Measurements from ENCODE around the gene ACTR3C. TPM values are rescaled to one million over a fixed set of nuclear protein-coding genes. Genes with fewer than 3 reads are reported as not detected.

The ACTR3C gene
- 2.0 TPM in 2 replicates for total RNA-seq

GRCh38 chr7:150322833-150323681 is at the start of gene ACTR3C, which contains the start of gene LRRC61:
ACTR3C (minus strand) TSS chr7:150323545; CDS start chr7:150295296, 28,249 bp downstream.
LRRC61 (plus strand) TSS chr7:150323355; CDS start chr7:150336862, 13,507 bp downstream.

GRCh38 chr7:150368096-150368883 is 44.9 kb upstream of the ACTR3C start, which contains the start of gene REPIN1:
REPIN1 (plus strand) TSS chr7:150368822; CDS start chr7:150369712, 890 bp downstream.

DNA sequence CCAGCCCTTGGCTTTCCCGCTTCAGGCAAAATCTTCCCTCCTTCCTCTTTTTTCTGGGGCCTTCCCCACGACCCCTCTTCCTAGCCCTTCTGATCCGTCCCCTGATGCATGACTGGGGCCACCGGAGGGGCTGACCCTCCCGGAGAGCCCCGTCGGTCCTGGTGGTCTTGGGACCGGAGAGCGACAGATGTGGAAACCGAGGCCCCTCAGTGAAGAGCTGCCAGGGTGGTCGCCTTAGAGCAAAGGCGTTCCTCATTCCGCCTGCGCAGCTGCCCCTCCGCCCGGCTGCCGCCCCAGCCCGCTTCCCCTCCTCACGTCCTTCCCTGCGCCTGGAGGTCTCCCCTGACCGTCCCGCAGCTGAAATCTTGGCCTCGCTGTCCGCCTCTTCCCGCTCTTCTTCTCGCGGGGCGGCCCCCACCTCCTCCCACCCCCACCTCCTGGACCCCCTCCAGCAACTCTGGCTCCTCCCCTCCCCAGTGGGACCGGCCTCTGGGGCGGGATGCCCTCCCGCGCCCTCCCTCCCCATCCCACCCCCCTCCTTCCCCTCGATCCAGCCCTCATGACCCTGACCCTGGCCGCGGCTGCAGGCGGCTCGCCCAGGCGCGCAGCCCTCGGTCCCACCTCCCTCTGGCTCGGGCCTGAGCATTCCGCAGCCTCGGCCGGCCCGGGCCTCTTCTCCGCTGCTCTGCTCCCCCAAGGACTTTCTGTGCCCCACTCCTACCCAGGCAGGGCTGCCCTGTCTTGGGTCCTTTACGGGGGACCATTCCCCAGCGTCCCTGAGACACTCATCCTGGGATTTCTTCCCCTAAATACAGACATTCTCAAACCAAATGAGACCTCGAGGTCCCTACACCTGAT is 18.1 kb upstream of the ACTR3C start, which contains the start of gene RARRES2:
RARRES2 (minus strand) TSS at position 367 of the 858 bp plus-strand sequence. CDS start 1,020 bp downstream, outside the sequence.

Other genes with a start within 250 kb of the ACTR3C start
- gene LRRC61, start 190 bp downstream of the ACTR3C start, total RNA-seq: 2.3 and 2.8 TPM in 2 replicates
- gene RARRES2, start 18.1 kb upstream of the ACTR3C start, total RNA-seq: 4.6 and 35.2 TPM in 2 replicates
- 54.3 and 108 TPM in 2 replicates for gene REPIN1, start 45.3 kb upstream of the ACTR3C start, total RNA-seq
- 4.2 and 6.7 TPM in 2 replicates for gene ZNF775, start 55.8 kb upstream of the ACTR3C start, total RNA-seq
- gene GIMAP8, start 127.1 kb upstream of the ACTR3C start, total RNA-seq: under 0.01 TPM in 1 of 2 replicates, not detected in the other
- gene GIMAP7, start 191.3 kb upstream of the ACTR3C start, total RNA-seq: not detected in 2 replicates
- gene GIMAP4, start 243.8 kb upstream of the ACTR3C start, total RNA-seq: 0.14 TPM in 1 of 2 replicates, not detected in the other

Measured in placental pericyte (primary cell).